Activated B cell treated with CpG ODN at 0.5 μM for 24 hours (primary cell): ENCODE data around the gene YARS1. TPM values are rescaled to one million over a fixed set of nuclear protein-coding genes. Genes with fewer than 3 reads are reported as not detected.

Source experiments
- ATAC-seq: fragments of 200-7000 bp; cut with Tn5 transposase; one replicate; pipeline ENCODE4 v1.10.0; 2021; ENCODE audit warnings: low read depth, mild to moderate bottlenecking, moderate library complexity
- CTCF ChIA-PET: fragments of 350-600 bp; sonication (Branson Sonifier 250); formaldehyde crosslinking; loops from one replicate; lab custom pipeline; 2021; ENCODE audit warnings: antibody characterized with exemption; lab: Charles Lee
- POLR2A ChIA-PET: fragments of 350-600 bp; sonication (Branson Sonifier 250); formaldehyde crosslinking; loops from one replicate; lab custom pipeline; 2021; ENCODE audit warnings: antibody characterized with exemption; lab: Charles Lee
- DNase-seq: peaks from one replicate; pipeline ENCODE4 v3.0.0; 2022
- H3K27ac Mint-ChIP-seq: one replicate; pipeline ENCODE4 v1.8.0; 2020; ENCODE audit warnings: mixed read lengths
- H3K27me3 Mint-ChIP-seq: one replicate; pipeline ENCODE4 v1.8.0; 2021; ENCODE audit warnings: mixed read lengths
- H3K36me3 Mint-ChIP-seq: one replicate; pipeline ENCODE4 v1.8.0; 2021; ENCODE audit warnings: low read depth, mixed read lengths
- H3K4me1 Mint-ChIP-seq: one replicate; pipeline ENCODE4 v1.8.0; 2021; ENCODE audit warnings: mixed read lengths
- H3K4me3 Mint-ChIP-seq: one replicate; pipeline ENCODE4 v1.8.0; 2020; ENCODE audit warnings: mild to moderate bottlenecking, mixed read lengths
- H3K9me3 Mint-ChIP-seq: one replicate; pipeline ENCODE4 v1.8.0; 2020; ENCODE audit warnings: mixed read lengths
- CTCF ChIP-seq: fragments of 200-600 bp; IDR thresholded peaks from one replicate; pipeline ENCODE4 v1.8.0; 2022; ENCODE audit warnings: antibody characterized with exemption, mild to moderate bottlenecking
- intact Hi-C: fragments of 100-400 bp; cut with micrococcal nuclease; formaldehyde crosslinking; loops from one replicate; pipeline ENCODE4 v1.15.1; 2024
- total RNA-seq: library from RNA; stranded (reverse); gene quantifications from 2 replicates; pipeline ENCODE4 v1.2.3, GENCODE V29; 2022

YARS1 gene
- total RNA-seq, 1 donor from 2014 or later: 232 TPM

GRCh38 chr1:32863218-32863880 is 46.2 kb upstream of the YARS1 start:
- H3K9me3 Mint-ChIP-seq: no peaks in the 10 kb centered on the region
- no peak overlapping the region for H3K4me3 Mint-ChIP-seq
- ATAC-seq (no peak), DNase-seq (no peak)
- no peak overlapping the region for H3K27ac Mint-ChIP-seq
- no peaks in the 10 kb centered on the region for H3K27me3 Mint-ChIP-seq
- ChIA-PET CTCF (interaction anchor here (1.1 kb wide), 1 partner anchor 9 kb away, joined by 4 read pairs; no protein-coding TSS in a partner anchor), POLR2A (interaction anchor here (0.5 kb wide), 1 partner anchor 56 kb away, joined by 3 read pairs; no protein-coding TSS in a partner anchor)
- no peak for TF ChIP-seq CTCF
- H3K36me3 Mint-ChIP-seq: peaks cover 44% of the 10 kb centered on the region
- H3K4me1 Mint-ChIP-seq: no peaks in the 10 kb centered on the region
- intact Hi-C loops: no loop called here

GRCh38 chr1:32861904-32862695 is 44.9 kb upstream of the YARS1 start:
- no peak for TF ChIP-seq CTCF
- H3K36me3 Mint-ChIP-seq: peaks cover 54% of the 10 kb centered on the region
- intact Hi-C loops: no loop called here
- ATAC-seq: no peak
- DNase-seq: no peak
- no peak overlapping the region for H3K4me3 Mint-ChIP-seq
- no peaks in the 10 kb centered on the region for H3K4me1 Mint-ChIP-seq
- no peaks in the 10 kb centered on the region for H3K9me3 Mint-ChIP-seq
- H3K27me3 Mint-ChIP-seq: no peaks in the 10 kb centered on the region
- CTCF ChIA-PET: interaction anchor here (1.6 kb wide), 1 partner anchor 150 kb away, joined by 3 read pairs; no protein-coding TSS in a partner anchor
- no peak overlapping the region for H3K27ac Mint-ChIP-seq
- POLR2A ChIA-PET: interaction anchor here (0.6 kb wide), 2 partner anchors 41 to 60 kb away, joined by 3 to 6 read pairs; no protein-coding TSS in a partner anchor

- H3K36me3 Mint-ChIP-seq: peaks cover 64% of the 10 kb centered on the region
- no peaks in the 10 kb centered on the region for H3K9me3 Mint-ChIP-seq
- intact Hi-C loops: no loop called here
- TF ChIP-seq CTCF: no peak
- ChIA-PET CTCF (no interaction called here), POLR2A (no interaction called here)
- H3K27me3 Mint-ChIP-seq: no peaks in the 10 kb centered on the region
- no peak overlapping the region for H3K27ac Mint-ChIP-seq
- no peak overlapping the region for H3K4me3 Mint-ChIP-seq
- no peaks in the 10 kb centered on the region for H3K4me1 Mint-ChIP-seq
- DNase-seq (no peak), ATAC-seq (no peak)
These were observed 43.4 kb upstream of the YARS1 start for GRCh38 chr1:32860566-32860965.

- Mint-ChIP-seq H3K4me1 (no peaks in the 10 kb centered on the region), H3K27me3 (no peaks in the 10 kb centered on the region), H3K9me3 (no peaks in the 10 kb centered on the region), H3K27ac (no peak overlapping the region), H3K36me3 (peaks cover 70% of the 10 kb centered on the region), H3K4me3 (no peak overlapping the region)
- DNase-seq (no peak), ATAC-seq (no peak)
- POLR2A ChIA-PET: interaction anchor here (0.7 kb wide), 1 partner anchor 25 kb away, joined by 5 read pairs; no protein-coding TSS in a partner anchor
- intact Hi-C loops: no loop called here
- TF ChIP-seq CTCF: no peak
- CTCF ChIA-PET: no interaction called here
These were observed 42.8 kb upstream of the YARS1 start for GRCh38 chr1:32859915-32860314.

GRCh38 chr1:32858791-32859190 is 41.6 kb upstream of the YARS1 start:
- no peaks in the 10 kb centered on the region for H3K27me3 Mint-ChIP-seq
- intact Hi-C loops: no loop called here
- H3K9me3 Mint-ChIP-seq: no peaks in the 10 kb centered on the region
- ChIA-PET POLR2A (no interaction called here), CTCF (no interaction called here)
- H3K4me3 Mint-ChIP-seq: no peak overlapping the region
- no peaks in the 10 kb centered on the region for H3K4me1 Mint-ChIP-seq
- ATAC-seq: no peak
- TF ChIP-seq CTCF: no peak
- H3K27ac Mint-ChIP-seq: no peak overlapping the region
- H3K36me3 Mint-ChIP-seq: peaks cover 75% of the 10 kb centered on the region
- DNase-seq: no peak
